CD8-positive, alpha-beta memory T cell (primary cell): ENCODE results near the gene RSL1D1. TPM values are rescaled to one million over a fixed set of nuclear protein-coding genes. Genes with fewer than 3 reads are reported as not detected.
"Not testable (repeated sequence)": the region's sequence is repeated elsewhere in the genome, so short reads cannot be mapped to it uniquely, and the experiment has no call there.

ENCODE experiments used
- CTCF ChIA-PET: fragments of 350-600 bp; sonication (Branson Sonifier 250); formaldehyde crosslinking; loops from one replicate; lab custom pipeline; 2021; ENCODE audit warnings: antibody characterized with exemption; lab: Charles Lee
- POLR2A ChIA-PET: fragments of 350-600 bp; sonication (Branson Sonifier 250); formaldehyde crosslinking; loops from one replicate; lab custom pipeline; 2021; ENCODE audit warnings: antibody characterized with exemption; lab: Charles Lee
- DNase-seq, 5 donors: peaks; one replicate each; pipeline versions ENCODE4 v3.0.0 to v3.0.0-alpha.2; 2020 to 2022; ENCODE audit warnings: mixed read lengths in 1 of 5
- H3K27ac ChIP-seq: one replicate; pipeline ENCODE4 v1.7.0; 2013; ENCODE audit warnings: low read depth, mild to moderate bottlenecking, low read length, moderate library complexity
- H3K27me3 ChIP-seq: 2 replicates; pipeline ENCODE4 v1.7.0; 2013; ENCODE audit warnings: low read length, mild to moderate bottlenecking; ENCODE audit not compliant: insufficient read depth, poor library complexity, severe bottlenecking
- H3K36me3 ChIP-seq: 2 replicates; pipeline ENCODE4 v1.7.0; 2013; ENCODE audit warnings: mild to moderate bottlenecking, low read length, moderate library complexity; ENCODE audit not compliant: insufficient read depth
- H3K4me1 ChIP-seq: 2 replicates; pipeline ENCODE4 v1.7.0; 2013; ENCODE audit warnings: mild to moderate bottlenecking, low read length, moderate library complexity; ENCODE audit not compliant: insufficient read depth
- H3K4me3 ChIP-seq: 2 replicates; pipeline ENCODE4 v1.7.0; 2013; ENCODE audit warnings: mild to moderate bottlenecking, low read length
- H3K9me3 ChIP-seq: 2 replicates; pipeline ENCODE4 v1.7.0; 2013; ENCODE audit warnings: mild to moderate bottlenecking, low read length
- H3K27ac Mint-ChIP-seq, 8 donors: one replicate each; pipeline ENCODE4 v1.8.0; 2020 to 2021; ENCODE audit warnings: mixed read lengths in 8 of 8, mild to moderate bottlenecking in 6 of 8, inconsistent platforms in 3 of 8, moderate library complexity in 3 of 8
- H3K27me3 Mint-ChIP-seq, 2 donors: one replicate each; pipeline ENCODE4 v1.8.0; 2020 to 2021; ENCODE audit warnings: mixed read lengths in 2 of 2, mild to moderate bottlenecking in 1 of 2, moderate library complexity in 1 of 2
- H3K36me3 Mint-ChIP-seq, 3 donors: one replicate each; pipeline ENCODE4 v1.8.0; 2020 to 2021; ENCODE audit warnings: mixed read lengths in 3 of 3, inconsistent platforms in 1 of 3, mild to moderate bottlenecking in 1 of 3
- H3K4me1 Mint-ChIP-seq, 3 donors: one replicate each; pipeline ENCODE4 v1.8.0; 2020 to 2021; ENCODE audit warnings: mixed read lengths in 3 of 3, inconsistent platforms in 1 of 3, mild to moderate bottlenecking in 1 of 3
- H3K4me3 Mint-ChIP-seq, 7 donors: one replicate each; pipeline ENCODE4 v1.8.0; 2020 to 2021; ENCODE audit warnings: mixed read lengths in 7 of 7, mild to moderate bottlenecking in 6 of 7, moderate library complexity in 4 of 7, inconsistent platforms in 2 of 7
- H3K9me3 Mint-ChIP-seq, 5 donors: one replicate each; pipeline ENCODE4 v1.8.0; 2020 to 2022; ENCODE audit warnings: mixed read lengths in 5 of 5, mild to moderate bottlenecking in 3 of 5, moderate library complexity in 2 of 5, inconsistent platforms in 1 of 5
- polyA plus RNA-seq: library from polyadenylated mRNA; unstranded; fragments of 300-500 nt; fragmentation: Illumina TruSeq; gene quantifications from one replicate; pipeline ENCODE4 v1.2.3, GENCODE V29; 2021
- total RNA-seq, 2 experiments: library from RNA; stranded (reverse); gene quantifications; one replicate each; pipeline ENCODE4 v1.2.3, GENCODE V29; 2021

RSL1D1 gene
- total and polyA plus RNA-seq, 3 experiments from 2014 or later: 265 to 362 (median 355) TPM

GRCh38 chr16:11824362-11824761 is 27.0 kb downstream of the RSL1D1 start:
- no peak overlapping the region for H3K4me3 Mint-ChIP-seq
- no peaks in the 10 kb centered on the region for H3K27me3 ChIP-seq
- H3K4me3 ChIP-seq: no peak overlapping the region
- H3K27ac Mint-ChIP-seq: no peak overlapping the region
- no peaks in the 10 kb centered on the region for H3K9me3 Mint-ChIP-seq
- no peaks in the 10 kb centered on the region for H3K4me1 Mint-ChIP-seq
- ChIA-PET POLR2A (no interaction called here), CTCF (no interaction called here)
- no peaks in the 10 kb centered on the region for H3K36me3 Mint-ChIP-seq
- H3K27me3 Mint-ChIP-seq: peaks cover 0 to 3% of the 10 kb centered on the region in 2 donors
- no peak for DNase-seq
- no peak overlapping the region for H3K27ac ChIP-seq
- H3K4me1 ChIP-seq: no peaks in the 10 kb centered on the region
- no peaks in the 10 kb centered on the region for H3K9me3 ChIP-seq
- no peaks in the 10 kb centered on the region for H3K36me3 ChIP-seq

- H3K9me3 ChIP-seq, H3K27ac ChIP-seq, H3K4me3 Mint-ChIP-seq, H3K4me1 Mint-ChIP-seq, H3K27me3 Mint-ChIP-seq, H3K27ac Mint-ChIP-seq, H3K9me3 Mint-ChIP-seq, H3K4me3 ChIP-seq, H3K36me3 ChIP-seq, H3K4me1 ChIP-seq, H3K27me3 ChIP-seq, POLR2A ChIA-PET, H3K36me3 Mint-ChIP-seq, DNase-seq, CTCF ChIA-PET: not testable (repeated sequence)
These were observed 27.7 kb downstream of the RSL1D1 start for GRCh38 chr16:11823645-11824044.

GRCh38 chr16:11819798-11820197 is 31.5 kb downstream of the RSL1D1 start:
- DNase-seq: no peak
- Histone ChIP-seq H3K9me3 (no peaks in the 10 kb centered on the region), H3K4me1 (no peaks in the 10 kb centered on the region), H3K4me3 (no peak overlapping the region), H3K36me3 (no peaks in the 10 kb centered on the region), H3K27ac (no peak overlapping the region), H3K27me3 (no peaks in the 10 kb centered on the region)
- Mint-ChIP-seq H3K4me3 (no peak overlapping the region), H3K9me3 (no peaks in the 10 kb centered on the region), H3K36me3 (no peaks in the 10 kb centered on the region), H3K27me3 (peaks cover 0 to 2% of the 10 kb centered on the region in 2 donors), H3K27ac (no peak overlapping the region), H3K4me1 (no peaks in the 10 kb centered on the region)
- CTCF ChIA-PET: interaction anchor here (1.1 kb wide), 1 partner anchor 77 kb away, joined by 3 read pairs; the partner anchor contains the start of gene TXNDC11
- POLR2A ChIA-PET: no interaction called here

- CTCF ChIA-PET, H3K36me3 Mint-ChIP-seq, H3K9me3 ChIP-seq, H3K27me3 Mint-ChIP-seq, H3K27ac Mint-ChIP-seq, H3K4me3 Mint-ChIP-seq, H3K4me1 Mint-ChIP-seq, H3K27me3 ChIP-seq, H3K9me3 Mint-ChIP-seq, DNase-seq, H3K36me3 ChIP-seq, POLR2A ChIA-PET, H3K4me1 ChIP-seq, H3K4me3 ChIP-seq, H3K27ac ChIP-seq: not testable (repeated sequence)
These were observed 32.4 kb downstream of the RSL1D1 start for GRCh38 chr16:11818970-11819369.

GRCh38 chr16:11816123-11816522 is 35.2 kb downstream of the RSL1D1 start:
- POLR2A ChIA-PET: no interaction called here
- H3K4me3 Mint-ChIP-seq: no peak overlapping the region
- Histone ChIP-seq H3K9me3 (no peaks in the 10 kb centered on the region), H3K4me1 (no peaks in the 10 kb centered on the region), H3K27ac (no peak overlapping the region), H3K36me3 (no peaks in the 10 kb centered on the region), H3K4me3 (no peak overlapping the region), H3K27me3 (no peaks in the 10 kb centered on the region)
- no peak overlapping the region for H3K27ac Mint-ChIP-seq
- DNase-seq: no peak
- peaks cover 0 to 4% (median 4%) of the 10 kb centered on the region in 3 donors for H3K4me1 Mint-ChIP-seq
- no peaks in the 10 kb centered on the region for H3K9me3 Mint-ChIP-seq
- CTCF ChIA-PET: no interaction called here
- no peaks in the 10 kb centered on the region for H3K36me3 Mint-ChIP-seq
- H3K27me3 Mint-ChIP-seq: peaks cover 0 to 2% of the 10 kb centered on the region in 2 donors

GRCh38 chr16:11814800-11815199 is 36.5 kb downstream of the RSL1D1 start:
- CTCF ChIA-PET: interaction anchor here (1.1 kb wide), 1 partner anchor 284 kb away, joined by 3 read pairs; no protein-coding TSS in a partner anchor
- H3K27ac Mint-ChIP-seq, H3K27ac ChIP-seq, H3K36me3 ChIP-seq, H3K36me3 Mint-ChIP-seq, H3K9me3 ChIP-seq, H3K4me3 ChIP-seq, H3K4me1 ChIP-seq, H3K4me3 Mint-ChIP-seq, H3K9me3 Mint-ChIP-seq, H3K27me3 Mint-ChIP-seq, H3K27me3 ChIP-seq, DNase-seq: not testable (repeated sequence)
- H3K4me1 Mint-ChIP-seq: peaks cover 2 to 11% (median 10%) of the 10 kb centered on the region in 3 donors
- POLR2A ChIA-PET: interaction anchor here (0.7 kb wide), 1 partner anchor 188 kb away, joined by 3 read pairs; no protein-coding TSS in a partner anchor

- Mint-ChIP-seq H3K9me3 (no peaks in the 10 kb centered on the region), H3K36me3 (no peaks in the 10 kb centered on the region), H3K27me3 (peaks cover 4 to 6% of the 10 kb centered on the region in 2 donors), H3K4me1 (peaks cover 2 to 11% (median 9%) of the 10 kb centered on the region in 3 donors), H3K4me3 (no peak overlapping the region), H3K27ac (no peak overlapping the region)
- CTCF ChIA-PET: interaction anchor here (0.7 to 1.2 kb wide), 3 partner anchors 9 to 82 kb away, joined by 3 read pairs; partner anchors contain the start of gene ZC3H7A
- POLR2A ChIA-PET: interaction anchor here (1.2 kb wide), 1 partner anchor 10 kb away, joined by 3 read pairs; the partner anchor contains the start of gene ZC3H7A
- H3K4me1 ChIP-seq: no peaks in the 10 kb centered on the region
- no peaks in the 10 kb centered on the region for H3K9me3 ChIP-seq
- H3K4me3 ChIP-seq: no peak overlapping the region
- no peaks in the 10 kb centered on the region for H3K27me3 ChIP-seq
- no peak for DNase-seq
- H3K27ac ChIP-seq: no peak overlapping the region
- H3K36me3 ChIP-seq: no peaks in the 10 kb centered on the region
These were observed 44.6 kb downstream of the RSL1D1 start for GRCh38 chr16:11806721-11807120.

GRCh38 chr16:11805556-11805955 is 45.8 kb downstream of the RSL1D1 start:
- Histone ChIP-seq H3K36me3 (no peaks in the 10 kb centered on the region), H3K27me3 (no peaks in the 10 kb centered on the region), H3K4me3 (no peak overlapping the region), H3K4me1 (no peaks in the 10 kb centered on the region), H3K9me3 (no peaks in the 10 kb centered on the region), H3K27ac (no peak overlapping the region)
- ChIA-PET CTCF (interaction anchor here (1.2 kb wide), 1 partner anchor 8 kb away, joined by 3 read pairs; the partner anchor contains the start of gene ZC3H7A), POLR2A (no interaction called here)
- DNase-seq: no peak
- Mint-ChIP-seq H3K4me1 (peaks cover 2 to 15% (median 14%) of the 10 kb centered on the region in 3 donors), H3K27ac (no peak overlapping the region), H3K9me3 (no peaks in the 10 kb centered on the region), H3K27me3 (peaks cover 4 to 6% of the 10 kb centered on the region in 2 donors), H3K36me3 (no peaks in the 10 kb centered on the region), H3K4me3 (no peak overlapping the region)
